Measurements from ENCODE around the gene CDHR3.
"Not testable (repeated sequence)": the region's sequence is repeated elsewhere in the genome, so short reads cannot be mapped to it uniquely, and the experiment has no call there.

Gene CDHR3

DNA sequence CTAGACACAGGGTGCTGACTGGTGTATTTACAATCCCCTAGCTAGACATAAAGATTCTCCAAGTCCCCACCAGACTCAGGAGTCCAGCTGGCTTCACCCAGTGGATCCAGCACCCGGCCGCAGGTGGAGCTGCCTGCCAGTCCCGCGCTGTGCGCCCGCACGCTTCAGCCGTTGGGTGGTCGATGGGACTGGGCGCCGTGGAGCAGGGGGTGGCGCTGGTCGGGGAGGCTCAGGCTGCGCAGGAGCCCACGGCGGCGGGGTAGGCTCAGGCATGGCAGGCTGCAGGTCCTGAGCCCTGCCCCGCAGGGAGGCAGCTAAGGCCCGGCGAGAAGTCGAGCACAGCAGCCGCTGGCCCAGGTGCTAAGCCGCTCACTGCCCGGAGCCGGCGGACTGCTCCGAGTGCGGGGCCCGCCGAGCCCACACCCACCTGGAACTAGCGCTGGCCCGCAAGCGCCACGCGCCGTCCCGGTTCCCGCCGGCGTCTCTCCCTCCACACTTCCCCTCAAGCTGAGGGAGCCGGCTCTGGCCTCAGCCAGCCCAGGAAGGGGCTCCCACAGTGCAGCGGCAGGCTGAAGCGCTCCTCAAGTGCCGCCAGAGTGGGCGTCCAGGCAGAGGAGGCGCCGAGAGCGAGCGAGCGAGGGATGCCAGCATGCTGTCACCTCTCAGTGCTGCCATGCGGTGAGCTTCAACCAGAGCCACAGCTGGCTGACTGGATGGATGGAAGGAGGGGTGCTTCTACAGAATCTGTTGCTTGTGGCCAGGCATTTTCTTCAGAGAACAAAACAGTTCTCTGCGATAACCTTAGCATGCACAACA is 7.2 kb upstream of the CDHR3 start:
- not testable (repeated sequence) for H3K4me3 ChIP-seq, H3K27ac ChIP-seq

DNA sequence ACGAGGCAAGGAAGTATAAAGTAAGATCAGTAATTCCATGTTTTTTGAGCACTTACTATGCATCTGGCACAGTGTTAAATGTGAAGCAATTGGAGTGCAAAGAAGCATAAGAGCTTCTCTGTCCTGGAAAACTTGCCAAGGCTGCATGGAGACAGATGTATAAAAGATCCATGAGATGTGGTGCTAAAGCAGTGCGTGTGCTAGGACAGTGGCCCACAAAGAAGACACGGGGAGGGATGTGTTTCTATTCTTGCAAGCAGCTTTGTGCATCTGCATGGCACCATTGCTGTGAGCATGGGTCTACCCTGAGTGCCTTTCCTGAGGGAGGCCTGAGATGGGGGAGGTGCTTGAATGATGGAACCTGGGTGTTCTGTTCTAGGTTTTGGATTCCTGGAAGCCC is 5.1 kb upstream of the CDHR3 start:
- no peak overlapping the region for H3K4me3 ChIP-seq
- H3K27ac ChIP-seq: no peak overlapping the region

DNA sequence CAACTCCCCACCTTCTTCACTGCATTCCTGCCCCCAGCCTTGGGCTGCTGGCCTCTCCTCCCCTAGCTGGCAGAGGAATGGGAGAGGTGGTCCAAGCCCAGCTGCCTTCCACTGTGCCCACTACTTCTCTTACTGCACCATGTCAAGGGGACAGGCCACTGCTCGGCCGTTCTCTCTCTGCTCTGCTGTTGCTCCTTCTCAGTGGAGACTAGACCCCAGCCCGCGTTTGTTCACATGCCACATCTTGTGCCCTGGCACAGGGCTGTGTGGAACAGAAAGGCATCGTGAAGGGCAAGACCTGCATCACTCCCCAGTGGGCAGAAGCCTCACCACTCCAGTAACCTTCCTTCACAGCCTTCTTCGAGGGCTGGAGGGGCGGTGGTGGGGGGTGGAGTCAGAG is 711 bp upstream of the CDHR3 start:
- H3K4me3 ChIP-seq: no peak overlapping the region
- no peak overlapping the region for H3K27ac ChIP-seq

GRCh38 chr7:105971845-105972244 is 8.8 kb downstream of the CDHR3 start:
- Histone ChIP-seq H3K4me3 (no peak overlapping the region), H3K27ac (no peak overlapping the region)

GRCh38 chr7:105972276-105972675 is 9.2 kb downstream of the CDHR3 start:
- H3K4me3 ChIP-seq: no peak overlapping the region
- H3K27ac ChIP-seq: no peak overlapping the region

DNA sequence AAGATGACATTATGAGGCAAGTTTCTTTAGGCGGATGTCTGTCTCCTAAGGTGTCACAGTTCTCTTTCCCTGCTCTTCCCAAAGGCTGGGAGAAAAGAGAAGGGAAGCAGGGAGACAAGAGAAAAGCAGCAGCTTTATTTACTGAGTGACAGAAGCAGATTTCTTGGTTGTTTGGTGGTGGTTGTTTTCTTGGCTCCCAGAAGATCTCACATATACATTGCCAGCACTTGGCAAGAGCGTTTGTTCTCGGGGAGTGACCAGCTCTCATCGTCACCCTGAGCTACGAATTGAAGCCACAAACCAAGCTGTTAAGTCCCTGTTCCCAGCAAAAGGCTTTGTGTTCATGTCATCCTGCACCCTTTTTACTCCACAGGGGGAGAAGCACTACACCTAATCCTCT is 11.4 kb downstream of the CDHR3 start:
- no peak overlapping the region for H3K27ac ChIP-seq

DNA sequence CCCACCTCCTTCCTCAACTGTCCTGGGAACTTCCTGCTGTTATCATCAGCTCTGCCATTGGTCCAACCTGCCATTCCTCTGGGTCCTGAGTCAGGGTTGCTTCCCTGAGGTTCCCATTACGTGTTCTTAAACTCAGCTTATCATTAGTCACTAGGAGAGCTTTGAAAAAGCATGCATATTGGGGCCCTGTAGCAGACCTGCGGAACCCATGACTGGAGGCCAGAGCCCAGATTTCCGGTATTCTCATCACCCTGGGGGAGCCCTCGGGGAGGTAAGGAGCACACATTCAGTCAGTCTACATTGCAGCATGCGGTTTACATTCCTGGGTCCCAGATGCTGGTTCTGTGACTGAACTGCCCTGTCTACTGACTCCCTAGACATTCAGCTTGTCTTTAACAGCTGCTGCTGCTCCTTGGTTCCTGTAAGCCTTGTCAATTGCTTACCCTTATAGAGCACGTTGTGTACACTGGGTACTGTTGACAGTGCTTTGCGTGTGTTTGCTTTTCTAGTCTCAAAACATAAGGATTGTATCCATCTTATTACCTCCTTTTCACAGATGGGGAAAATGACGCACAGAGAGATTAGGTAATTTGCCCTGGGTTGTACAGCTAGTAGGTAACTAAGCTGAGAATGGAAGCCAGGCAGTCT is 12.8 kb downstream of the CDHR3 start:
- Histone ChIP-seq H3K27ac (no peak overlapping the region), H3K4me3 (no peak overlapping the region)

More for the DNA sequence above, 11.4 kb downstream of the CDHR3 start:
- H3K4me3 ChIP-seq: no peak overlapping the region

DNA sequence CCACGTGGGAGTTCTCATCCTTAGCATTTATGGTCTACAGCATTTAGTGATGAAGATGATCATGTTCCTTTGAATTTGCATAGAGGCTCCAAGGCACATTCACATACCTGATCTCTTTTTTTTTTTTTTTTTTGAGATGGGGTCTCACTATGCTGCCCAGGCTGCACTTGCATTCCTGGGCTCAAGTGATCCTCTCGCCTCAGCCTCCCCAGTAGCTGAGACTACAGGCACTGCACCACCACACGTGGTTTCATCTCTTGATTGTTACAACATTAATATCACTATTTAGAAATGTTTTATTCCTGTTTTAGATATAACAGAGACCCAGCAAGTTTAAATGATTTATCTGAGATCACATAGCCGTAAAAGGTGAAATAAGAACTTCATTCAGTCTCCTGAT is 13.8 kb downstream of the CDHR3 start:
- Histone ChIP-seq H3K4me3 (no peak overlapping the region), H3K27ac (no peak overlapping the region)

DNA sequence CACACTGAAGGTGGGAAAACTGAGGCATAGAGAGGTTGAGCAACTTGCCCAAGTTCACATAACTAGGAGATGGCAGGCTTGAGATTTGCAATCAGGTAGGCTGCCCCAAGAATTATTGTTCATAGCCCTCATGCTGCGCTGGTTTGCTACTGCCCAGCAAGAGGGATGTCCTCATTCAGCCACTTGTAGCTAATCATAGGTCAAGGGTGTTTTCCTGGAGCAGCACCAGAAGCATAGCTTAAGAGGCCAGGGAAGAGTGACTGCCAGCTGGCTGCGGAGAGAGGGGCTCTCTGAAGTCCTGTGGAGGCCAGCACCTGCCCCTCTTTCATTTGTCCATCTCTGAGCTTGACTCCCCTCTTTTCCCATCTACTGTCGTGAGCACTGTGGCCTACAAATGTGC is 15.0 kb downstream of the CDHR3 start:
- no peak overlapping the region for H3K4me3 ChIP-seq
- H3K27ac ChIP-seq: no peak overlapping the region

DNA sequence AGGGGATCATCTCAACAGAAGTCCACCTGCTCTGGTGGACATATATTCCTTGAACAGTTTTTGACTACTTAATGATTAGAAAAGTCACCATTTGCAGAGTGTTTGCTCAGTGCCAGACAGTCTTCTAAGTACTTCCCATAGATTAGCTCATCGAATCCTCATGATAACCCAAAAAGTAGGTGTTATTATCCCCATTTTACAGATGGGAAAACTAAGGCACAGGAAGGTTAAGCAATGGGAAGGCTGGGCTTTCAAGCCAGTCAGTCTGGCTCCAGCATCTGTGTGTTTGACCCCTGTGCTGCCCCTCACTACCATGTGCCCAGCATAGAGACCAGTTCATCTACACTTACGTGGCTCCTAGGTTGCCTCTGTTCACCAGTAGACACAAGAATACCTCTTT is 15.9 kb downstream of the CDHR3 start:
- Histone ChIP-seq H3K4me3 (no peak overlapping the region), H3K27ac (no peak overlapping the region)

GRCh38 chr7:105979405-105979804 is 16.3 kb downstream of the CDHR3 start:
- Histone ChIP-seq H3K4me3 (no peak overlapping the region), H3K27ac (no peak overlapping the region)

DNA sequence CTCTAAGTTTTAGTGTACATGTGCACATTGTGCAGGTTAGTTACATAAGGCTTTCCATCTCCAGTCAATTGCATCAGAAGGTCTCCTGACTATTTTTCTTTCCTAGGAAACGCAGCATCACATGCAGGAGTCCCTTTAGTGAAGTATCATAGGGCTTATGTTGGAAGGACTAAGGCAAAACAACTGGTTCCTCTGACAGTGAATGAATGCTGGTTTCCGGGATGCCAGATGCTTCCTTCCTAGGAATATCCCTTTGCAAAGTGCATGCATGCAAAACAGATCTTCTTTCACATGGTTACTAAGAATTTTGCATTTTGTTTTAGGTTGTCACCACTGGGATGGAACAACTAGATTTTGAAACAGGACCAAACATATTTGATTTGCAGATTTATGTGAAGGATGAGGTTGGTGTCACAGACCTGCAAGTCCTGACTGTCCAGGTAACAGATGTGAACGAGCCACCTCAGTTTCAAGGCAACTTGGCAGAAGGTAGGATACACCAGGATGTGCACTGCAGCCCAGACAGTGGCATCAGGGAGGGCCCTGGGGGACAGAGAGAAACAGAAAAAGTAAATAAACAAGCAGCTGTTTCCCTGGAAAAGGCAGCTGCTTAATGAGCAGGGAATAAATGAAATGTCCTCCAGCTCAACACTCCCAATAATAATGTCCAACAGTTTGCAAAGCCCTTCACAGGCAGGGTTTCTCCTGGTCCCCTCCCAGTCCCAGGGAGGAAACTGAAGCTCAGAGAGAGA is 17.8 kb downstream of the CDHR3 start:
- Histone ChIP-seq H3K27ac (no peak overlapping the region), H3K4me3 (no peak overlapping the region)

DNA sequence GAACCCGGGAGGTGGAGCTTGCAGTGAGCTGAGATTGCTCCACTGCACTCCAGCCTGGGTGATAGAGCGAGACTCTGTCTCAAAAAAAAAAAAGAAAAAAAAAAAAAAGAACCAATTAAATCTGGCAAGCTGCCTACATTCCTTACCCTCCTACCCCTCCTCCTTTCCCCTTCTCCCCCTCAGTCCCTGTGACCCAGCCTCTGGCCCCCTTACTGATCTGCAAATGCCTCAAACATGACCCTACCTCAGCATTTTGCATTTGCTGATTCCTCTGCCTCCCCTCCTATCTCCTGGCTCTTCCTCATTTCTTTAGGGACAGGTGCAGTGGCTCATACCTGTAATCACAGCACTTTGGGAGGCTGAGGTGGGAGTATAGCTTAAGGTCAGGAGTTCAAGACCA is 19.3 kb downstream of the CDHR3 start:
- no peak overlapping the region for H3K4me3 ChIP-seq
- no peak overlapping the region for H3K27ac ChIP-seq

DNA sequence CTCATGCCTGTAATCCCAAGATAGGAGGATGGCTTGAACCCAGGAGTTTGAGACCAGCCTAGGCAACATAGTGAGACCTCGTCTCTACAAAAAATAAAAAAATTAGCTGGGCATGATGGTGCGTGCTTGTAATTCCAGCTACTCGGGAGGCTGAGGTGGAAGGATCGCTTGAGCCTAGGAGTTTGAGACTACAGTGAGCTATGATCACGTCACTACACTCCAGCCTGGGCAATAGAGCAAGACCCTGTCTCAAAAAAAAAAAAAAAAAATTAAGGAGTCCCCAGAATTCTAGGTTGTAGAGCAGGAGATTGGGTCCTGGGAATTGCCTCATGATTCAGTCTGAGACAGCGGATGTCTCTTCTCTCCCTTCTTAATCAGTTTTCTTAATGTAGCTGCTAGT is 21.7 kb downstream of the CDHR3 start:
- not testable (repeated sequence) for H3K27ac ChIP-seq, H3K4me3 ChIP-seq

- Histone ChIP-seq H3K27ac (no peak overlapping the region), H3K4me3 (no peak overlapping the region)
Measured at GRCh38 chr7:105985229-105985628, 22.2 kb downstream of the CDHR3 start.

- H3K4me3 ChIP-seq: no peak overlapping the region
- no peak overlapping the region for H3K27ac ChIP-seq
Measured at GRCh38 chr7:105985672-105986215, 22.7 kb downstream of the CDHR3 start.

- H3K4me3 ChIP-seq: no peak overlapping the region
- H3K27ac ChIP-seq: no peak overlapping the region
Measured at GRCh38 chr7:105987046-105987445, 24.0 kb downstream of the CDHR3 start.

DNA sequence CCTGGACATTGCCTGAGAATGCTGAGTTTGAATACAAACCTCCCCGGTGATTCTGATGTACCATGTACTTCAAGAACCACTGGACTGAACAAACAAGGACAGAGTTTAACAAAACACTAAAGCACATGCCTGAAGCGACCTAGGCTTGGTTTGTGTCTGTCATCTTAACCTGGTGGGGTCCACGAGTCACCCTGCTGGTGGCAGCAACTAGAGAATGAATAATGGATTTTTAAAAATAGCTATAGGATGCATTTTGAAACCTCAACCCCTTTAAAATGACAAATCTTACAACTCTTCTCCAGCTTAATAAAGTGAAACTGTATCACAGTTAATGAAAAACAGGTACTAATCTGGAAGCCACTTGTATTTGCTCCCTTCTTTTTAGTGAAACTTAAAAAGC is 25.2 kb downstream of the CDHR3 start:
- Histone ChIP-seq H3K27ac (no peak overlapping the region), H3K4me3 (no peak overlapping the region)

- no peak overlapping the region for H3K27ac ChIP-seq
- H3K4me3 ChIP-seq: no peak overlapping the region
Measured at GRCh38 chr7:105989191-105989590, 26.1 kb downstream of the CDHR3 start.

DNA sequence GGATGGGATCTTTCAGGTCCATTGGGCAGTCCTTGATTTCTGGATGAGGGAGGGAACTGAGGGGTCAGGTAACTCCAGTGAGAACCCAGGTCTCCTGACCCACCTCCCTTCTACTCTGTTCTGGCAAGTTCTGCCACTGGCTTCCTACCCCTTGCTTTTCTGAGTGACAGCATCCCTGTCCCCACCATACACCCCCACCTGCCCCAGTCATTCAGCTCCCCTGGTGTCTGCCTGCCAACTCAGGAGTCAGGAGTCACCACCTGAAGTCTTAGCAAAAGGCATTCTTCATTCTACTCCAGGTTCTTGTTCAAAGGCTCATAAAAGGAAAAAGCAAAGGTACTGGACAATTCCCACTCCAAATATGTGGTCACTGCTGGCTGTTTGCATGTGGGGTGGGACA is 26.6 kb downstream of the CDHR3 start:
- no peak overlapping the region for H3K27ac ChIP-seq

DNA sequence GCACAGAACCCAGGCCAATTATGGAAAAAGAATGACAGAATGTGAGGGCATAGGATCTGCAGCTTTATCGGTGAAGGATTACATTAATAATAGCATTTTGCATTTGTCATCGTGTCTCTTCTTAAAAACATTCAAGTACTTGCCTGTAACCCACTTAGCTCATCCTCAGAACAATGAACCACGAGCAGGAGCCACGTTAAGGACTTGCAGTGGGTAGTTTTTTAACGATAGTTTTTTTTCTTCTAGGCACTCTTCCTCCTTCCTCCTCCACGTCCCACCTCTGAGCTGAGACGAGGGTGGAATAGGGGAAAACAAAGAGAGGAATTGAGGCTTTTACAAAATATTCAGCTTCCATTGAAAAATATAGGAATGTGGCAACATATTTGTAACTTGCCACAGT is 27.1 kb downstream of the CDHR3 start:
- no peak overlapping the region for H3K27ac ChIP-seq

More for the DNA sequence above, 26.6 kb downstream of the CDHR3 start:
- H3K4me3 ChIP-seq: no peak overlapping the region

More for the DNA sequence above, 27.1 kb downstream of the CDHR3 start:
- no peak overlapping the region for H3K4me3 ChIP-seq
